GM23338 (cell line): ENCODE results near the gene TBX1. TPM values are rescaled to one million over a fixed set of nuclear protein-coding genes. Genes with fewer than 3 reads are reported as not detected.

Source experiments
- ATAC-seq: fragments of 200-7000 bp; cut with Tn5 transposase; 3 replicates; pipeline ENCODE4 v1.9.1; 2020
- DNase-seq: peaks from one replicate; pipeline ENCODE4 v3.0.0-alpha.2; 2015; ENCODE audit warnings: low spot score
- H2AFZ ChIP-seq: fragments of 200-600 bp; sonication (generic); 2 replicates; pipeline ENCODE4 v1.8.0; 2016; ENCODE audit warnings: antibody characterized with exemption, mild to moderate bottlenecking, moderate library complexity
- H3F3A ChIP-seq: fragments of 200-600 bp; sonication (generic); replicated peaks from 2 replicates; pipeline ENCODE4 v1.8.0; 2017; ENCODE audit warnings: antibody characterized with exemption, mixed run types, low read depth
- H3K27ac ChIP-seq: fragments of 200-600 bp; sonication (generic); 2 replicates; pipeline ENCODE4 v1.6.1; 2016; ENCODE audit warnings: low read depth
- H3K27me3 ChIP-seq: fragments of 200-600 bp; sonication (generic); 2 replicates; pipeline ENCODE4 v1.8.0; 2016; ENCODE audit warnings: mild to moderate bottlenecking, mixed run types, moderate library complexity; ENCODE audit not compliant: insufficient read depth
- H3K36me3 ChIP-seq: fragments of 200-600 bp; sonication (generic); 2 replicates; pipeline ENCODE4 v1.8.0; 2016; ENCODE audit warnings: mild to moderate bottlenecking; ENCODE audit not compliant: insufficient read depth
- H3K4me1 ChIP-seq: fragments of 200-600 bp; sonication (generic); 2 replicates; pipeline ENCODE4 v1.8.0; 2016; ENCODE audit warnings: mild to moderate bottlenecking, moderate library complexity; ENCODE audit not compliant: insufficient read depth
- H3K4me2 ChIP-seq: fragments of 200-600 bp; sonication (generic); 2 replicates; pipeline ENCODE4 v1.7.1; 2017; ENCODE audit warnings: mixed run types
- H3K4me3 ChIP-seq: fragments of 200-600 bp; sonication (generic); 2 replicates; pipeline ENCODE4 v1.6.1; 2016; ENCODE audit warnings: mixed run types
- H3K79me2 ChIP-seq: fragments of 200-600 bp; sonication (generic); replicated peaks from 2 replicates; pipeline ENCODE4 v1.8.0; 2017; ENCODE audit warnings: mild to moderate bottlenecking; ENCODE audit not compliant: insufficient read depth
- H3K9me2 ChIP-seq: fragments of 200-600 bp; sonication (generic); 2 replicates; pipeline ENCODE4 v1.8.0; 2017; ENCODE audit not compliant: insufficient read depth
- H4K20me1 ChIP-seq: fragments of 200-600 bp; sonication (generic); replicated peaks from 2 replicates; pipeline ENCODE4 v1.8.0; 2017; ENCODE audit warnings: mild to moderate bottlenecking; ENCODE audit not compliant: insufficient read depth
- H3K27ac Mint-ChIP-seq: 2 replicates; pipeline ENCODE4 v1.8.0; 2020; ENCODE audit warnings: inconsistent platforms, mild to moderate bottlenecking, moderate library complexity, mixed read lengths
- H3K27me3 Mint-ChIP-seq: 3 replicates; pipeline ENCODE4 v1.8.0; 2022; ENCODE audit warnings: low read depth, mild to moderate bottlenecking, moderate library complexity, mixed read lengths, inconsistent platforms; ENCODE audit not compliant: insufficient read depth, poor library complexity
- H3K36me3 Mint-ChIP-seq: 3 replicates; pipeline ENCODE4 v1.8.0; 2021; ENCODE audit warnings: low read depth, mild to moderate bottlenecking, inconsistent platforms, moderate library complexity, mixed read lengths
- H3K4me1 Mint-ChIP-seq: 3 replicates; pipeline ENCODE4 v1.8.0; 2020; ENCODE audit warnings: mild to moderate bottlenecking, inconsistent platforms, mixed read lengths
- H3K4me3 Mint-ChIP-seq: 3 replicates; pipeline ENCODE4 v1.8.0; 2021; ENCODE audit warnings: moderate library complexity, mild to moderate bottlenecking, inconsistent platforms, mixed read lengths
- H3K9me3 Mint-ChIP-seq: 3 replicates; pipeline ENCODE4 v1.8.0; 2020; ENCODE audit warnings: moderate library complexity, mild to moderate bottlenecking, inconsistent platforms, mixed read lengths
- CREB1 ChIP-seq: fragments of 250-450 bp; sonication (Bioruptor Pico); IDR thresholded peaks from 2 replicates; pipeline ENCODE4 v1.5.0; 2020; ENCODE audit warnings: low read depth, mild to moderate bottlenecking, moderate library complexity
- EZH2 ChIP-seq: fragments of 200-600 bp; sonication (generic); IDR thresholded peaks from one replicate; pipeline ENCODE4 v1.8.0; 2017; ENCODE audit warnings: antibody characterized with exemption, mild to moderate bottlenecking, low read depth; ENCODE audit not compliant: unreplicated experiment
- EZH2phosphoT487 ChIP-seq: fragments of 200-600 bp; sonication (generic); IDR thresholded peaks from one replicate; pipeline ENCODE4 v1.8.1; 2018; ENCODE audit warnings: antibody characterized with exemption; ENCODE audit not compliant: unreplicated experiment
- JUNB ChIP-seq: IDR thresholded peaks from one replicate; pipeline ENCODE4 v1.6.1; 2016; ENCODE audit warnings: antibody characterized with exemption; ENCODE audit not compliant: unreplicated experiment
- REST ChIP-seq: IDR thresholded peaks from one replicate; pipeline ENCODE4 v1.6.1; 2018; ENCODE audit warnings: antibody characterized with exemption; ENCODE audit not compliant: unreplicated experiment
- STAT1 ChIP-seq: IDR thresholded peaks from one replicate; pipeline ENCODE4 v1.6.1; 2016; ENCODE audit warnings: antibody characterized with exemption; ENCODE audit not compliant: unreplicated experiment
- ZNF114 ChIP-seq: fragments of 250-450 bp; sonication (Bioruptor Pico); IDR thresholded peaks from 2 replicates; pipeline ENCODE4 v1.5.0; 2020; ENCODE audit warnings: mild to moderate bottlenecking, moderate library complexity
- ZNF331 ChIP-seq: fragments of 250-450 bp; sonication (Bioruptor Pico); IDR thresholded peaks from 2 replicates; pipeline ENCODE4 v1.5.0; 2020; ENCODE audit warnings: low read depth, mild to moderate bottlenecking, moderate library complexity
- ZNF462 ChIP-seq: fragments of 250-450 bp; sonication (Bioruptor Pico); IDR thresholded peaks from 2 replicates; pipeline ENCODE4 v1.5.0; 2020; ENCODE audit warnings: mild to moderate bottlenecking, moderate library complexity
- polyA plus RNA-seq: library from polyadenylated mRNA; unstranded; fragments of >200 nt; fragmentation: Nextera tagmentation; extraction: Ambion mirVana; gene quantifications from 2 replicates; pipeline ENCODE4 v1.2.1, GENCODE V29; 2016
- total RNA-seq: library from RNA; depleted of rRNA; stranded (reverse); fragments of >200 nt; shearing (Covaris generic); gene quantifications from 2 replicates; pipeline ENCODE4 v1.2.3, GENCODE V29; 2014
- TF ChIP-seq, protein P1 (sequence below): IDR thresholded peaks from 2 replicates; pipeline ENCODE4 v1.6.1; 2016; ENCODE audit warnings: antibody characterized with exemption
- TF ChIP-seq, protein P2 (sequence below), 2 experiments: fragments of 200-600 bp in 1 of 2; sonication (generic) in 1 of 2; conservative IDR thresholded peaks; 2 replicates each; pipeline versions ENCODE4 v1.5.1 to v1.6.1; 2016 to 2017; ENCODE audit warnings: antibody characterized with exemption in 2 of 2, low read depth in 2 of 2, mild to moderate bottlenecking in 2 of 2, moderate library complexity in 1 of 2

Gene TBX1
- total and polyA plus RNA-seq, 2 experiments from 2014 or later, result 0.19 to 0.66 TPM

- H3K27ac ChIP-seq, result no peak overlapping the region
- ATAC-seq, result no peak
- peak overlapping the region; percentile 59 for H3K4me3 ChIP-seq
- peaks cover 16% of the 10 kb centered on the region for H3K9me3 Mint-ChIP-seq
- H4K20me1 ChIP-seq, result peaks cover 7% of the 10 kb centered on the region
- H3K27me3 Mint-ChIP-seq, result peaks cover 93% of the 10 kb centered on the region
- peaks cover 9% of the 10 kb centered on the region for H3K36me3 Mint-ChIP-seq
- TF ChIP-seq REST (no peak), JUNB (no peak), ZNF462 (CRISPR knock-in tag) (no peak), ZNF114 (CRISPR knock-in tag) (no peak), ZNF331 (CRISPR knock-in tag) (no peak), STAT1 (no peak), EZH2 (no peak), EZH2phosphoT487 (no peak), CREB1 (CRISPR knock-in tag) (no peak)
- TF ChIP-seq, protein P1, sequence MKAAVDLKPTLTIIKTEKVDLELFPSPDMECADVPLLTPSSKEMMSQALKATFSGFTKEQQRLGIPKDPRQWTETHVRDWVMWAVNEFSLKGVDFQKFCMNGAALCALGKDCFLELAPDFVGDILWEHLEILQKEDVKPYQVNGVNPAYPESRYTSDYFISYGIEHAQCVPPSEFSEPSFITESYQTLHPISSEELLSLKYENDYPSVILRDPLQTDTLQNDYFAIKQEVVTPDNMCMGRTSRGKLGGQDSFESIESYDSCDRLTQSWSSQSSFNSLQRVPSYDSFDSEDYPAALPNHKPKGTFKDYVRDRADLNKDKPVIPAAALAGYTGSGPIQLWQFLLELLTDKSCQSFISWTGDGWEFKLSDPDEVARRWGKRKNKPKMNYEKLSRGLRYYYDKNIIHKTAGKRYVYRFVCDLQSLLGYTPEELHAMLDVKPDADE, result no peak
- TF ChIP-seq, protein P2, sequence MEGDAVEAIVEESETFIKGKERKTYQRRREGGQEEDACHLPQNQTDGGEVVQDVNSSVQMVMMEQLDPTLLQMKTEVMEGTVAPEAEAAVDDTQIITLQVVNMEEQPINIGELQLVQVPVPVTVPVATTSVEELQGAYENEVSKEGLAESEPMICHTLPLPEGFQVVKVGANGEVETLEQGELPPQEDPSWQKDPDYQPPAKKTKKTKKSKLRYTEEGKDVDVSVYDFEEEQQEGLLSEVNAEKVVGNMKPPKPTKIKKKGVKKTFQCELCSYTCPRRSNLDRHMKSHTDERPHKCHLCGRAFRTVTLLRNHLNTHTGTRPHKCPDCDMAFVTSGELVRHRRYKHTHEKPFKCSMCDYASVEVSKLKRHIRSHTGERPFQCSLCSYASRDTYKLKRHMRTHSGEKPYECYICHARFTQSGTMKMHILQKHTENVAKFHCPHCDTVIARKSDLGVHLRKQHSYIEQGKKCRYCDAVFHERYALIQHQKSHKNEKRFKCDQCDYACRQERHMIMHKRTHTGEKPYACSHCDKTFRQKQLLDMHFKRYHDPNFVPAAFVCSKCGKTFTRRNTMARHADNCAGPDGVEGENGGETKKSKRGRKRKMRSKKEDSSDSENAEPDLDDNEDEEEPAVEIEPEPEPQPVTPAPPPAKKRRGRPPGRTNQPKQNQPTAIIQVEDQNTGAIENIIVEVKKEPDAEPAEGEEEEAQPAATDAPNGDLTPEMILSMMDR (conservative IDR thresholded peaks at IDR 0.05; ENCODE audit: low read depth in 2 of 2), result no peak
- peak overlapping the region; percentile 58 for H3K4me3 Mint-ChIP-seq
- H3K9me2 ChIP-seq, result no peaks in the 10 kb centered on the region
- H3F3A ChIP-seq, result 0 out of 2 replicates have a peak, but pooled peaks cover 7% of the 10 kb centered on the region
- H3K79me2 ChIP-seq, result no peaks in the 10 kb centered on the region
- no peaks in the 10 kb centered on the region for H3K36me3 ChIP-seq
- H3K4me1 ChIP-seq, result peaks cover 5% of the 10 kb centered on the region; the same call in 1 of the 2 replicates
- no peak overlapping the region for H2AFZ ChIP-seq
- H3K4me2 ChIP-seq, result peak overlapping the region; percentile 88; the same call in 1 of the 2 replicates
- H3K27ac Mint-ChIP-seq, result no peak overlapping the region
- peaks cover 22% of the 10 kb centered on the region for H3K4me1 Mint-ChIP-seq
- no peak for DNase-seq
- H3K27me3 ChIP-seq, result peaks cover 74% of the 10 kb centered on the region
Observed at GRCh38 chr22:19724927-19725661, 35.5 kb upstream of the TBX1 start.
